Osteocyte (in vitro differentiated cells): ENCODE data around the gene RBMS3. TPM values are rescaled to one million over a fixed set of nuclear protein-coding genes. Genes with fewer than 3 reads are reported as not detected.

Experiments used
- DNase-seq: peaks from one replicate; pipeline ENCODE4 v3.0.0; 2021; ENCODE audit warnings: mixed read lengths; ENCODE audit not compliant: unreplicated experiment; ENCODE audit errors: extremely low spot score
- H3K27ac Mint-ChIP-seq: one replicate; pipeline ENCODE4 v1.8.0; 2021; ENCODE audit warnings: mild to moderate bottlenecking, mixed read lengths; ENCODE audit not compliant: unreplicated experiment
- H3K27me3 Mint-ChIP-seq: one replicate; pipeline ENCODE4 v1.8.0; 2021; ENCODE audit warnings: mixed read lengths; ENCODE audit not compliant: unreplicated experiment
- H3K36me3 Mint-ChIP-seq: one replicate; pipeline ENCODE4 v1.8.0; 2021; ENCODE audit warnings: mixed read lengths; ENCODE audit not compliant: unreplicated experiment
- H3K4me1 Mint-ChIP-seq: one replicate; pipeline ENCODE4 v1.8.0; 2021; ENCODE audit warnings: mixed read lengths; ENCODE audit not compliant: unreplicated experiment
- H3K4me3 Mint-ChIP-seq: one replicate; pipeline ENCODE4 v1.8.0; 2021; ENCODE audit warnings: mild to moderate bottlenecking, moderate library complexity, mixed read lengths; ENCODE audit not compliant: unreplicated experiment
- H3K9me3 Mint-ChIP-seq: one replicate; pipeline ENCODE4 v1.8.0; 2021; ENCODE audit warnings: mixed read lengths; ENCODE audit not compliant: unreplicated experiment
- total RNA-seq: library from RNA; stranded (reverse); gene quantifications from 2 replicates; pipeline ENCODE4 v1.2.1, GENCODE V29; 2021
- TF ChIP-seq, protein P1 (sequence below): fragments of 200-600 bp; sonication (generic); IDR thresholded peaks from 2 replicates; pipeline ENCODE4 v1.5.0; 2021; ENCODE audit warnings: antibody characterized with exemption, mild to moderate bottlenecking, moderate library complexity

RBMS3 gene
- total RNA-seq, 1 donor from 2014 or later = 64.2 TPM

DNA sequence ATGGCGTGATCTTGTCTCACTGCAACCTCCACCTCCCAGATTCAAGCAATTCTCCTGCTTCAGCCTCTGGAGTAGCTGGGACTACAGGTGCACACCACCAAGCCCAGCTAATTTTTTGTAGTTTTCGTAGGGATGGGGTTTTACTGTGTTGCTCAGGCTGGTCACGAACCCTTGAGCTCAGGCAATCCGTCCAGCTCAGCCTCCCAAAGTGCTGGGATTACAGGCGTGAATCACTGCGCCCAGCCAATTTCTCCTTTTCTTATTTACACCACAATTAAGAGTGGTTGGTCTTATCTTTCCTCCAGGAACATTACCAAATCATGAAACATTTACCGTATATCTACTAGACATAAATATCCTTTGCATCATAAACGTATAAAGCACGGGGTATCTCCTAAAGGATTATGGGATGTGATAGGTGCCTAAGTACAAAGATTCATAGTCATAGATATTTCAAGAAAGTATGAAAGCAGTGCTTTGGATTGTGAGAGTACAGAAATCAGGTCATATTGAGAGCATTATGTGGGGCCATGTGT, 194.5 kb downstream of the RBMS3 start:
- Mint-ChIP-seq H3K4me3 (no peak overlapping the region), H3K27ac (no peak overlapping the region), H3K27me3 (no peaks in the 10 kb centered on the region), H3K36me3 (peaks cover 5% of the 10 kb centered on the region), H3K9me3 (no peaks in the 10 kb centered on the region), H3K4me1 (peaks cover 15% of the 10 kb centered on the region)
- TF ChIP-seq, protein P1, sequence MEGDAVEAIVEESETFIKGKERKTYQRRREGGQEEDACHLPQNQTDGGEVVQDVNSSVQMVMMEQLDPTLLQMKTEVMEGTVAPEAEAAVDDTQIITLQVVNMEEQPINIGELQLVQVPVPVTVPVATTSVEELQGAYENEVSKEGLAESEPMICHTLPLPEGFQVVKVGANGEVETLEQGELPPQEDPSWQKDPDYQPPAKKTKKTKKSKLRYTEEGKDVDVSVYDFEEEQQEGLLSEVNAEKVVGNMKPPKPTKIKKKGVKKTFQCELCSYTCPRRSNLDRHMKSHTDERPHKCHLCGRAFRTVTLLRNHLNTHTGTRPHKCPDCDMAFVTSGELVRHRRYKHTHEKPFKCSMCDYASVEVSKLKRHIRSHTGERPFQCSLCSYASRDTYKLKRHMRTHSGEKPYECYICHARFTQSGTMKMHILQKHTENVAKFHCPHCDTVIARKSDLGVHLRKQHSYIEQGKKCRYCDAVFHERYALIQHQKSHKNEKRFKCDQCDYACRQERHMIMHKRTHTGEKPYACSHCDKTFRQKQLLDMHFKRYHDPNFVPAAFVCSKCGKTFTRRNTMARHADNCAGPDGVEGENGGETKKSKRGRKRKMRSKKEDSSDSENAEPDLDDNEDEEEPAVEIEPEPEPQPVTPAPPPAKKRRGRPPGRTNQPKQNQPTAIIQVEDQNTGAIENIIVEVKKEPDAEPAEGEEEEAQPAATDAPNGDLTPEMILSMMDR = no peak
- DNase-seq = no peak

DNA sequence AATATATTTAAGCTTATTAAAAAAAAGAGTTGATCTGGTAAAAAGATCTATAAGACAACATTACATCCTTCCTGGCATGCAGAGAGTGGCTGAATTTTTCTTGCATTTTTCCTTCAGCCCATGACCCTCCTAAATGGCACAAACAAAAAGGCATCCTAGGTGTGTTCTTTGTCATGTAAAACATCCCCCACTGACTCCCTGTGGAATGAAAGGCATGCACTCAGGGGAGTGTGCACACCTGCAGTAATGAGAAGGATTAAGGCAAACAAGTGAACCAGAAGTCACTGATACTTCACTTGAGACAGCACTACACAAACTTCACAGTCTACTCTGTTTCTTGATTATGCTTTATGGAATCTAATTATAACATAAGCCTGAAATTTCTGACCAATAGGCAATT, 195.0 kb downstream of the RBMS3 start:
- TF ChIP-seq, protein P1 = no peak
- Mint-ChIP-seq H3K4me3 (no peak overlapping the region), H3K27me3 (no peaks in the 10 kb centered on the region), H3K9me3 (no peaks in the 10 kb centered on the region), H3K36me3 (peaks cover 7% of the 10 kb centered on the region), H3K4me1 (peaks cover 15% of the 10 kb centered on the region), H3K27ac (no peak overlapping the region)
- DNase-seq = no peak

DNA sequence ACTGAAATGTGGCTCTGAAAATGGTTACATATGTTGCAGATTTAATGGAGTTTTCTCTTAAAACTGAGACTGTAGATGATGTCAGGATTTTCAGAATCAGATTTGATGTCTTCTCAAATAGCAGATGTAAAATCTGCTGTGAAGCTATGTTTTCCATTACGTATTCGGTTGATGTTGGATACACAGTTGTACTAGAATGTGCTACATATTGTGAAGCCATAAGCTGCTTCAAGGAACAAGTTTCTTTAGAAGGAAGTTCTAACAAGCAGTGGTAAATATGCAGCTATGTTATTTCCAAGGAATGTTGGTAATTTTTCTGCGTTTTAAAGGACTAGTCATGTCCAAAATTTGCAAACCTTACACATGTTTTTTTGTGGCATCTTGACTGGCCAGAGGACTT, 197.7 kb downstream of the RBMS3 start:
- DNase-seq = no peak
- Mint-ChIP-seq H3K27me3 (no peaks in the 10 kb centered on the region), H3K36me3 (peaks cover 3% of the 10 kb centered on the region), H3K9me3 (no peaks in the 10 kb centered on the region), H3K4me1 (peaks cover 21% of the 10 kb centered on the region), H3K4me3 (no peak overlapping the region), H3K27ac (no peak overlapping the region)
- TF ChIP-seq, protein P1 = no peak

DNA sequence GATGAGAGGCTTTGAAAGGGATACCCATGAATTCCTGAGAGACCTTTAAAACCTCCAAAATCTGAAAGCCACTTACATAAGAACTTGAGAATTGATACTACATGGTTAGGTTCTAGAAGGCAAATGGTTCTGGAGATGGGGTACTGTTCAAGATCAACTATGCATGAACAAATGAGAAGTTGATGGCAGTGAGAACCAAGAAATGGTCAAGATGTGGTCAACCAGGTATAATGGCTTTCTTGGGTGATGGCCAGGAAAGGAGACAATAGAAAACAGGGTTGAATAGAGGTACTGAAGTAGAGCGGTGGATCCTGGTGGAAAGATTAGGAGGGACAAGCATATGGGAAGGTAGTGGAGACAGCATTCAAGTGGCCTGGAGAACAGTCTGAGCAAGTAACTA, 200.4 kb downstream of the RBMS3 start:
- Mint-ChIP-seq H3K9me3 (no peaks in the 10 kb centered on the region), H3K27me3 (no peaks in the 10 kb centered on the region), H3K4me3 (no peak overlapping the region), H3K4me1 (peaks cover 12% of the 10 kb centered on the region), H3K36me3 (peaks cover 3% of the 10 kb centered on the region), H3K27ac (no peak overlapping the region)
- no peak for DNase-seq
- TF ChIP-seq, protein P1 = no peak

DNA sequence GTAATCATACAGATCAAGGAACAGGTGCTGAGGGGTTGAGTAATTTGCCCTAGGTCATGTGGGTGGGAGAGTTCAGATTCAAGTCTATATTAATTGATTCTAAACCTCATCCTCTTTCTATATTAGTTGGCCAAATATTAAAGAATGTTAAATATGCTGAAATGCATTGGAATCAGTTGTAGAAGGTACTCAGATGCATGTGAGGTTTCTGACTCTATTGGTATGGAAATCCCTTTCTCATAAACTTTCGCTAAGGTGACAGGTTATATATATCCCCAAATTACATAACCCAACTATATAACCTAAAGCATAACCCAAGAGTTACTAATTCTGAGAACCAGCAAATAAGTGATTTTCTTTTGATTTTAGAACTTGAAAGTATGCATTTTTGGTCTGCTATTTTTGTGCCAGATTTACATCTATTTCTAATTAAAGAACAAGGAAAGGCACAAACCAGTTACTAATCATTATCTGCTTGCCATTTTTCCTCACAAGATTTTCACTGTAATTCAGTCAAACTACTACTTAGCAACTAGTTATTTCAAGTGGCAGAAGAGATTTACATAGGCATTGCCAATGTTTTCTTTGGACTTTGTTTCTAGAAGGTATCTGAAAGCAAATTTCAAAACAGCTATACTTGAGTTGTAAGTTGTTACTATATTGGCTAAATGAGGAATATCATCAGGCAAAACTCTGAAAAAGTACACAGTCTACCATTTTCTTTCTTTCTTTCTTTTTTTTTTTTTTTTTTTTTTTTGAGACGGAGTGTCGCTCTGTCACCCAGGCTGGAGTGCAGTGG, 201.3 kb downstream of the RBMS3 start:
- H3K36me3 Mint-ChIP-seq = peaks cover 3% of the 10 kb centered on the region

More for the DNA sequence above, 201.3 kb downstream of the RBMS3 start:
- TF ChIP-seq, protein P1 = no peak
- Mint-ChIP-seq H3K27ac (no peak overlapping the region), H3K27me3 (no peaks in the 10 kb centered on the region), H3K9me3 (no peaks in the 10 kb centered on the region), H3K4me3 (no peak overlapping the region), H3K4me1 (peaks cover 10% of the 10 kb centered on the region)
- no peak for DNase-seq
